Esophagus (tissue), 2 donors: ENCODE measurements around the gene C11orf68. TPM values are rescaled to one million over a fixed set of nuclear protein-coding genes. Genes with fewer than 3 reads are reported as not detected.

ENCODE experiments used
- H3K27ac ChIP-seq, 2 donors: one replicate each; pipeline ENCODE4 v1.5.1; 2013; ENCODE audit warnings: low read depth in 2 of 2, mild to moderate bottlenecking in 2 of 2, inconsistent platforms in 1 of 2, low read length in 1 of 2, moderate library complexity in 1 of 2
- H3K27me3 ChIP-seq, 2 donors: one replicate each; pipeline ENCODE4 v1.6.1; 2013; ENCODE audit warnings: low read length in 2 of 2, control low read depth in 1 of 2, mild to moderate bottlenecking in 1 of 2; ENCODE audit not compliant: insufficient read depth in 2 of 2, control insufficient read depth in 1 of 2
- H3K36me3 ChIP-seq, 2 donors: one replicate each; pipeline ENCODE4 v1.6.1; 2013; ENCODE audit warnings: low read length in 1 of 2; ENCODE audit not compliant: control insufficient read depth in 2 of 2, insufficient read depth in 2 of 2
- H3K4me1 ChIP-seq, 2 donors: one replicate each; pipeline ENCODE4 v1.6.1; 2013; ENCODE audit warnings: low read length in 1 of 2; ENCODE audit not compliant: control insufficient read depth in 2 of 2, insufficient read depth in 2 of 2
- H3K4me3 ChIP-seq, 2 donors: one replicate each; pipeline ENCODE4 v1.5.1; 2013; ENCODE audit warnings: low read length in 2 of 2, mild to moderate bottlenecking in 2 of 2, low read depth in 1 of 2, moderate library complexity in 1 of 2
- H3K9me3 ChIP-seq, 2 donors: one replicate each; pipeline ENCODE4 v1.6.1; 2013; ENCODE audit warnings: mild to moderate bottlenecking in 2 of 2, low read depth in 1 of 2, low read length in 1 of 2, moderate library complexity in 1 of 2; ENCODE audit not compliant: control insufficient read depth in 2 of 2, insufficient read depth in 1 of 2
- WGBS, 2 donors: extraction: QIAGEN DNeasy Blood & Tissue Kit; methylation state at CpG; one replicate each; pipeline ENCODE4 v1.1.7; 2013; 5-methylcytosine and 5-hydroxymethylcytosine counted together
- polyA plus RNA-seq, 2 donors: library from polyadenylated mRNA; stranded (reverse); fragments of 200-250 nt; gene quantifications; one replicate each; pipeline ENCODE4 v1.2.3, GENCODE V29; 2013
- donor health status: healthy with polysubstance abuse.
- donor health status: Bipolar disorder and iron deficiency.

The C11orf68 gene
- polyA plus RNA-seq, 2 donors: 21.8 to 27.6 TPM

GRCh38 chr11:65945430-65945911 is 26.6 kb upstream of the C11orf68 start, which contains the start of gene TSGA10IP:
TSS of gene TSGA10IP (plus strand) at chr11:65945480. CDS start at chr11:65945676, 196 bp downstream.
- H3K9me3 ChIP-seq: no peaks in the 10 kb centered on the region
- no peaks in the 10 kb centered on the region for H3K36me3 ChIP-seq
- WGBS, 2 donors: 75 to 77% methylated on average over 13 of the region's 13 CpGs

GRCh38 chr11:65944767-65945166 is 25.9 kb upstream of the C11orf68 start:
- Histone ChIP-seq H3K9me3 (no peaks in the 10 kb centered on the region), H3K27ac (no peak overlapping the region), H3K27me3 (no peaks in the 10 kb centered on the region), H3K4me3 (no peak overlapping the region), H3K36me3 (no peaks in the 10 kb centered on the region), H3K4me1 (no peaks in the 10 kb centered on the region)
- WGBS, 2 donors: 80 to 83% methylated on average over 8 of the region's 8 CpGs

More at GRCh38 chr11:65945430-65945911, 26.6 kb upstream of the C11orf68 start, which contains the start of gene TSGA10IP:
- no peaks in the 10 kb centered on the region for H3K4me1 ChIP-seq
- no peaks in the 10 kb centered on the region for H3K27me3 ChIP-seq
- no peak within 1 kb of the TSS for H3K27ac ChIP-seq
- no peak within 1 kb of the TSS for H3K4me3 ChIP-seq

GRCh38 chr11:65944191-65944590 is 25.3 kb upstream of the C11orf68 start:
- 86 to 92% methylated on average over 8 of the region's 8 CpGs for WGBS, 2 donors
- Histone ChIP-seq H3K4me3 (no peak overlapping the region), H3K36me3 (no peaks in the 10 kb centered on the region), H3K27ac (no peak overlapping the region), H3K27me3 (no peaks in the 10 kb centered on the region), H3K9me3 (no peaks in the 10 kb centered on the region), H3K4me1 (no peaks in the 10 kb centered on the region)

DNA sequence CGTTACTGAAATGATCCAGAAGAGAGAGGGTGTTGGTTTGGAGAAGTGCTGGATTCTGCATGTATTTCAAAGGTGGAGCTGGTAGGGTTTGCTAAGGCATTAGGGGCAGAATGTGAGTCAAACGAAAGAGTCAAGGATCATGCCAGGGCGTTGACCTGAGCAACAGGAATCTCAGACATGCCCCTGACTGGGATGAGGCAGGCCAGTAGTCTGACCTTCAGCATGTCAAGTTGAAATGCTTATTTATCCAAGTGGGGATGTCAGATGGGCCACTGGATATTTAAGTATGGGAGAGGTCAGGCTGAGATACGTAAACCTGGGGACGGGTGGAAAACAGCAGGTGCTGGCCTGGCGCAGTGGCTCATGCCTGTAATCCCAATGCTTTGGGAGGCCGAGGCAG is 23.7 kb upstream of the C11orf68 start:
- Histone ChIP-seq H3K4me3 (no peak overlapping the region), H3K9me3 (no peaks in the 10 kb centered on the region), H3K36me3 (no peaks in the 10 kb centered on the region), H3K4me1 (no peaks in the 10 kb centered on the region), H3K27me3 (no peaks in the 10 kb centered on the region), H3K27ac (no peak overlapping the region)
- 76 to 83% methylated on average over 7 of the region's 7 CpGs for WGBS, 2 donors

DNA sequence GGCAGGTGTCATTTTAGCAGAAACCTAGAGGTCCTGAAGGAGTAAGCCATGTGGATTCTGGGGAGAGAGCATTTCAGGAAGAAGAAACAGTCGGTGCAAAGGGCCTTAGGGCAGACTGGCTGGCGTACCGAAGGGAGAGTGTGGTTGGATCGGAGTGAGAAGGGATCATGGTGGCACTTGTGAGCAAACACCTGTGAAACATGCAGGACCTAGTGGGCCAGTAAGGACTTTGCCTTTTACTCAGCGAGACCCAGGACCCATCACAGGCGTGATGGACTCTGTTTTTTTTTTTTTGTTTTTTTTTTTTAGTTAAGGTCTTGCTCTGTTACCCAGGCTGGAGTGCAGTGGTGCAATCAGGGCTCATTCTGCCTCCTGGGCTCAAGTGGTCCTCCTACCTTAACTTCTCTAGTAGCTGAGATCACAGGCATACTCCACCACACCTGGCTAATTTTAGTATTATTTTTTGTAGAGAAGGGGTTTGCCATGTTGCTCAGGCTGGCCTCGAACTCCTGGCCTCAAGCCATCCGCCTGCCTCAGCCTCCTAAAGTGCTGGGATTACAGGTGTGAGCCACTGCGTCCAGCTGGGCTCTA is 23.0 kb upstream of the C11orf68 start:
- Histone ChIP-seq H3K4me3 (no peak overlapping the region), H3K4me1 (no peaks in the 10 kb centered on the region), H3K27ac (no peak overlapping the region), H3K27me3 (no peaks in the 10 kb centered on the region), H3K9me3 (no peaks in the 10 kb centered on the region), H3K36me3 (no peaks in the 10 kb centered on the region)
- WGBS, 2 donors: 65 to 68% methylated on average over 9 of the region's 9 CpGs

GRCh38 chr11:65937766-65938165 is 18.9 kb upstream of the C11orf68 start:
- Histone ChIP-seq H3K27me3 (no peaks in the 10 kb centered on the region), H3K9me3 (no peaks in the 10 kb centered on the region), H3K4me3 (no peak overlapping the region), H3K4me1 (no peaks in the 10 kb centered on the region), H3K27ac (no peak overlapping the region), H3K36me3 (no peaks in the 10 kb centered on the region)
- 40 to 59% methylated on average over 4 of the region's 4 CpGs for WGBS, 2 donors

DNA sequence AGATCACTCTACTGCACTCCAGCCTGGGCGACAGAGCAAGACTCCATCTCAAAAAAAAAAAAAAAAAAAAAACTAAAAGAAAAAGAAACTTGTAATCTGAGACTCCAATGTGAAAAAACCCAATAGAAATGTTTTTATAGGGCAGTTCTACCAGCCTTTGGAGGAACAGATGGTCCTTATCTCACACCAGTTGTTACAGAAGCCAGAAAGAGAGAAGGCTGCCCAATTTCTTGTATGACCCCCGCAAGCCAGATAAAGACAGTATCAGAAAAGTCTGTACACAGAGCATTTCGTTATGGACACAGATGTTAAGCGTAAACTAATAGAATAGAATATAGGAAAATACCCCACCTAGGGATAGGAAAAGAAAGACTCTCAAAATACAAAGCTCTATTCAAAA is 15.2 kb upstream of the C11orf68 start:
- H3K27me3 ChIP-seq: no peaks in the 10 kb centered on the region
- no peak overlapping the region for H3K27ac ChIP-seq
- no peak overlapping the region for H3K4me3 ChIP-seq
- H3K4me1 ChIP-seq: peaks cover 0 to 3% of the 10 kb centered on the region in 2 donors
- no peaks in the 10 kb centered on the region for H3K36me3 ChIP-seq
- 61 to 67% methylated on average over 4 of the region's 4 CpGs for WGBS, 2 donors
- H3K9me3 ChIP-seq: no peaks in the 10 kb centered on the region

- H3K4me3 ChIP-seq: no peak overlapping the region
- H3K27me3 ChIP-seq: no peaks in the 10 kb centered on the region
- WGBS, 2 donors: 31 to 36% methylated on average over 9 of the region's 9 CpGs
- H3K27ac ChIP-seq: no peak overlapping the region
- H3K36me3 ChIP-seq: no peaks in the 10 kb centered on the region
- H3K4me1 ChIP-seq: peaks cover 0 to 3% of the 10 kb centered on the region in 2 donors
- no peaks in the 10 kb centered on the region for H3K9me3 ChIP-seq
Observed at GRCh38 chr11:65932558-65932919, 13.7 kb upstream of the C11orf68 start.

DNA sequence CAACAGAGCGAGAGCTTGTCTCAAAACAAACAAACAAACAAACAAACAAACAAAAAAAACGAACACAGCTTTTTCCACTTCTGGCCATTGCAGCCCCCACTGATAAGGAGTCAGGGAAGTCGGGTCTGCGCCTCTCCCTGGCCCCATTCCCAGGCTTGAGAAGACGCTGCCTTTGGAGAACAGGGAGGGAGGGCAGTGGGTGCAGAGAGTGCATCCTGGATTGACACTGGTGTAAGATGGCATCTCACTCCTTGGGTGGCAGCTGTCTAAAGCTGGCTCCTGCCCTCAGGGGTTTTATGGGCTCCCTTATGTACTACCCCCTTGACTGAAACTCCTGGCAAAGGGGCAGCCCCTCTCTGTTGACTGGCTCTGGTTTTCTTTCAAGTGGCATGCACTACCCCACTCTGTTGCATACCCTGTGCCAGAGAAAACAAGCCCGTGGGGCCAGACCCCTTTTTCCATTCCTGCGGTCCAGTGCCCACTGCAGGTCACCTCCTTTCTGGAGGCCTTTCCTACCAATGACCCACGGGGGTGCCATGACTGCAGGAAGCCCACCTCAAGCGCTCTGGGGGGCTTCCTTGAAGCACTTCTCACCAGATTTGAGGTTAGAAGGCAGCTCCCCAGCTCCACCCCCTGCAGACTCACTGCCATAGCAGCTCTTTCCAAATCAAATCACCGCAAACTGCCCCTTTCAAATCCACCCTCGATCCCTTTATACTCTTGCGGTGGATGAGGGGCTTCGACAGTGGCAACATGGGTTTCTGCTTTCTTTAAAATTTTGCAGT is 13.1 kb upstream of the C11orf68 start:
- no peaks in the 10 kb centered on the region for H3K9me3 ChIP-seq
- H3K27ac ChIP-seq: no peak overlapping the region
- peaks cover 0 to 3% of the 10 kb centered on the region in 2 donors for H3K4me1 ChIP-seq
- H3K36me3 ChIP-seq: no peaks in the 10 kb centered on the region
- 53 to 54% methylated on average over 13 of the region's 13 CpGs for WGBS, 2 donors
- H3K27me3 ChIP-seq: no peaks in the 10 kb centered on the region
- H3K4me3 ChIP-seq: no peak overlapping the region
